Tibial artery (tissue), 4 donors: Measurements from ENCODE around the gene ADAM17.

Source experiments
- DNase-seq, 2 donors: peaks; one replicate each; pipeline ENCODE4 v3.0.0-alpha.2; 2019
- H3K27ac ChIP-seq, 2 donors: fragments of 200-600 bp; sonication (generic) in 1 of 2; 1 replicate in 1 of 2; 2 replicates in 1 of 2; pipeline ENCODE4 v1.5.1; 2018 to 2019; ENCODE audit warnings: mild to moderate bottlenecking in 1 of 2
- H3K27me3 ChIP-seq, 2 donors: fragments of 200-600 bp; sonication (generic) in 1 of 2; one replicate each; pipeline versions ENCODE4 v1.5.1 to v1.6.0; 2016 to 2019
- H3K36me3 ChIP-seq, 3 donors: fragments of 200-600 bp; sonication (generic) in 2 of 3; one replicate each; pipeline ENCODE4 v1.5.1; 2016 to 2019; ENCODE audit warnings: mild to moderate bottlenecking in 2 of 3
- H3K4me1 ChIP-seq, 4 donors: fragments of 200-600 bp; sonication (generic) in 2 of 4; 1 replicate in 3 of 4; 2 replicates in 1 of 4; pipeline ENCODE4 v1.5.1; 2016 to 2019
- H3K4me3 ChIP-seq, 2 donors: fragments of 200-600 bp; sonication (generic) in 1 of 2; 1 replicate in 1 of 2; 2 replicates in 1 of 2; pipeline ENCODE4 v1.5.1; 2018 to 2019; ENCODE audit warnings: mild to moderate bottlenecking in 2 of 2
- H3K9me3 ChIP-seq, 3 donors: fragments of 200-600 bp; sonication (generic) in 1 of 3; one replicate each; pipeline ENCODE4 v1.5.1; 2016 to 2019
- CTCF ChIP-seq, 2 experiments: fragments of 200-600 bp in 1 of 2; fragments of 450-650 bp in 1 of 2; IDR thresholded peaks; one replicate each; pipeline ENCODE4 v1.5.1; 2017 to 2019; ENCODE audit warnings: antibody characterized with exemption in 2 of 2, mild to moderate bottlenecking in 1 of 2, moderate library complexity in 1 of 2
- intact Hi-C: fragments of 100-400 bp; cut with DNase I; formaldehyde crosslinking; loops from one replicate; pipeline ENCODE4 v1.15.0; 2023; ENCODE audit warnings: low total_unique reads

The ADAM17 gene

GRCh38 chr2:9484533-9484932, 71.1 kb downstream of the ADAM17 start:
- Histone ChIP-seq H3K27ac (no peak overlapping the region), H3K4me3 (no peak overlapping the region), H3K4me1 (no peaks in the 10 kb centered on the region), H3K27me3 (no peaks in the 10 kb centered on the region), H3K9me3 (no peaks in the 10 kb centered on the region), H3K36me3 (peaks cover 94 to 98% (median 95%) of the 10 kb centered on the region in 3 donors)
- no peak for TF ChIP-seq CTCF (IDR thresholded peaks at IDR 0.05)
- no peak for DNase-seq
- intact Hi-C loops: no loop called here

- H3K27ac ChIP-seq: no peak overlapping the region
- H3K9me3 ChIP-seq: no peaks in the 10 kb centered on the region
- DNase-seq: no peak
- no peak for TF ChIP-seq CTCF (IDR thresholded peaks at IDR 0.05)
- peaks cover 0 to 8% (median 0%) of the 10 kb centered on the region in 4 donors for H3K4me1 ChIP-seq
- H3K4me3 ChIP-seq: no peak overlapping the region
- no peaks in the 10 kb centered on the region for H3K27me3 ChIP-seq
- peaks cover 82 to 87% (median 84%) of the 10 kb centered on the region in 3 donors for H3K36me3 ChIP-seq
- intact Hi-C loops: no loop called here
Observed at GRCh38 chr2:9483107-9483506, 72.5 kb downstream of the ADAM17 start.

- Histone ChIP-seq H3K4me1 (peaks cover 0 to 36% (median 17%) of the 10 kb centered on the region in 4 donors), H3K27ac (no peak overlapping the region), H3K36me3 (peaks cover 56 to 61% (median 58%) of the 10 kb centered on the region in 3 donors), H3K9me3 (no peaks in the 10 kb centered on the region), H3K27me3 (no peaks in the 10 kb centered on the region), H3K4me3 (no peak overlapping the region)
- no peak for DNase-seq
- intact Hi-C loops: no loop called here
- no peak for TF ChIP-seq CTCF (IDR thresholded peaks at IDR 0.05)
Observed at GRCh38 chr2:9480157-9480556, 75.5 kb downstream of the ADAM17 start.

GRCh38 chr2:9478526-9478925, 77.1 kb downstream of the ADAM17 start:
- no peaks in the 10 kb centered on the region for H3K9me3 ChIP-seq

GRCh38 chr2:9477914-9478313, 77.7 kb downstream of the ADAM17 start:
- peak overlapping the region in 1 of 2 donors; percentile 26 for H3K27ac ChIP-seq
- H3K4me3 ChIP-seq: no peak overlapping the region
- H3K9me3 ChIP-seq: no peaks in the 10 kb centered on the region
- H3K4me1 ChIP-seq: peaks cover 0 to 43% (median 25%) of the 10 kb centered on the region in 4 donors
- TF ChIP-seq CTCF (IDR thresholded peaks at IDR 0.05): no peak
- intact Hi-C loops: loop anchor here (10.0 kb wide), 1 partner anchor 77 kb away; the partner anchor contains the start of gene ADAM17
- no peaks in the 10 kb centered on the region for H3K27me3 ChIP-seq
- no peak for DNase-seq
- H3K36me3 ChIP-seq: peaks cover 34 to 39% (median 36%) of the 10 kb centered on the region in 3 donors

More at GRCh38 chr2:9478526-9478925, 77.1 kb downstream of the ADAM17 start:
- Histone ChIP-seq H3K27me3 (no peaks in the 10 kb centered on the region), H3K36me3 (peaks cover 40 to 45% (median 42%) of the 10 kb centered on the region in 3 donors), H3K4me1 (peaks cover 0 to 41% (median 23%) of the 10 kb centered on the region in 4 donors), H3K27ac (peak overlapping the region in 1 of 2 donors; percentile 4), H3K4me3 (no peak overlapping the region)
- no peak for DNase-seq
- intact Hi-C loops: loop anchor here (10.0 kb wide), 1 partner anchor 76 kb away; the partner anchor contains the start of gene ADAM17
- no peak for TF ChIP-seq CTCF (IDR thresholded peaks at IDR 0.05)
